GM19193 (cell line): ENCODE measurements around the gene C10orf53.

Experiments used
- POLR2A ChIP-seq: IDR thresholded peaks from 4 replicates; pipeline ENCODE4 v1.6.1; 2011; ENCODE audit not compliant: insufficient read depth, insufficient read length; ENCODE audit errors: extremely low read depth

C10orf53 gene

DNA sequence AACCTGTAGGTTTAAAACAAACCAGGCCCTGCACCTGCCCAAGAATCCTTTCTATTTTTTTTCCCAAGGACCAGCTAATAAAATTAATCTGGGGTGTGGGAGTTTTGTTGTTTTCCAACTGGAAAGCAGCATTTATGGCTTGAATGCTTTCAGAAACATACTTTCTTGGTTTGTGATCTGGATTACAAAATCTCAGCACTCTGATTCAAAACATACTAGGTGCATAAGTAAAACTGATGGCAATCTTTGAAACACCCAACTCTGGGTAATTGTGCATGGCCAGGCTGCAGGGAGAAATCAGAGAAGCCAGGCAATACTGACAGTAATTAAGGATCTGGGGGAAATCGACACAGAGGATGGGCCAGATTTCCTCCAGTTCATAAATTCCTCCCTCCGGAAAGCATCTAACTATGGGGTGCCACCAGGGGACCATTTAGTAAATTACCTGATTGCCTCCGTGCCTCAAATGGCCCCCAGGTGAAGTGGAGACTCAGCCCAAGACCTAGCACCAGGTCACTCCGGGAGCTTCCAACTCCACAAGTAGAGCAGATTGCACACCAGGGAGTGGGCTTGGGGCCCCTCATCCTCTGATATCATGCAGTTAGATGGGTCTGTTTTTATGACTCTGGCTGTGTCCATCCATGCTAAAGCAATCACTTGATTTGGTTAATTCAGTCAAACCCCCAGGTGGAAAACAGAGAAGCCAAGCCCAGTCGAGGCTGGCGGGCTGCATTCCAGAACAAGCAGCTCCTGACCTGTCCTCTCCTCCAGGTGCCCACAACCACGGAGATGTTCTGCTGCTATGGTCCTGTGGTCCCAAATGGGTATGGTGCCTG is 15.2 kb upstream of the C10orf53 start:
- TF ChIP-seq POLR2A: no peak

- no peak for TF ChIP-seq POLR2A
These were observed 14.6 kb upstream of the C10orf53 start for GRCh38 chr10:49664842-49665355.

DNA sequence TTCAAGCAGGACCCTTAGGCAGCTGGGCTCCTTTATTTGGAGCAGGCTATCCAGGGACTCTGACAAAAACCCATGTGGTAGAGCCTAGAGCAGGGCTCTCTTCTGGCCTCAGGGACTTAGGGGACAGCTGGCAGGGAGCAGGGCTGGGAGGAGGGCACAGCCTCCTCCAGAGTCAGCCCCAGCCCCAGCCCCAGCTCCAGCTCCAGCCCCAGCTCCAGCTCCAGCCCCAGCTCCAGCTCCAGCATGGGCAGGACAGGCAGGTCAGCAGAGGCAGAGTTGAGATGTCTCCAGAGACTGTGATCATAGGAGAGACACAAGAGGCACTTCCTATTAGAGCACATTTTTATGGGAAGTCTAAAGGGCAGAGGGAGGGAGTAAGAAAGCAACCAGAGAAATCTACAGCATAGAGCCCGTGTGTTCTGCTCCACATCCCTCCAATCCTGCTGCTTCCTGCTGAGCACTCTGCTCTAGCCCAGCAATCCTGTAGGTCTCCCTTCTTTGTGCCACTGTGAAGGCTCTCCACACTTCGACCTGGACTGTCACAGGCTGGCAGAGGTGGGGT is 13.3 kb upstream of the C10orf53 start:
- TF ChIP-seq POLR2A: no peak

GRCh38 chr10:49666685-49667084 is 12.8 kb upstream of the C10orf53 start:
- TF ChIP-seq POLR2A: no peak

DNA sequence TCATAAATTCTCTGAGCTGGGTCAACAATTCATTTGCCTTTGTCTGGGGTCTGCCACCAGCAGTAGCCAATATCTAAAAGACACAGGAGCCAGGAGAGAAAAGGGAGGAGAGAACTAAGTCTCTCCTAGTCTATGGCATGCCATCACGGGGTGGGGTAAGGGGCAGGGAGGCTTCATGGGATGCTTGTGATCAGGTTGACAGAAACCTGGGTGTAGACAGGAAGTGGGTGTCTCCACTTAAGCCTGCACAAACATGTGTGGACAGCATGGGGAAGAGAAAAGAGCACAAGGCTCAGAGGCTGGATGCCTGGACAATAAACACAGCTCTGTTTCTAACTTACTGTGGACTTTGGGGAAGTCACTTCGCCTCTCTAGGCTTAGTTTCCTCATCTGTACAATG is 11.5 kb upstream of the C10orf53 start:
- TF ChIP-seq POLR2A: no peak

GRCh38 chr10:49668684-49669083 is 10.8 kb upstream of the C10orf53 start:
- TF ChIP-seq POLR2A: no peak

DNA sequence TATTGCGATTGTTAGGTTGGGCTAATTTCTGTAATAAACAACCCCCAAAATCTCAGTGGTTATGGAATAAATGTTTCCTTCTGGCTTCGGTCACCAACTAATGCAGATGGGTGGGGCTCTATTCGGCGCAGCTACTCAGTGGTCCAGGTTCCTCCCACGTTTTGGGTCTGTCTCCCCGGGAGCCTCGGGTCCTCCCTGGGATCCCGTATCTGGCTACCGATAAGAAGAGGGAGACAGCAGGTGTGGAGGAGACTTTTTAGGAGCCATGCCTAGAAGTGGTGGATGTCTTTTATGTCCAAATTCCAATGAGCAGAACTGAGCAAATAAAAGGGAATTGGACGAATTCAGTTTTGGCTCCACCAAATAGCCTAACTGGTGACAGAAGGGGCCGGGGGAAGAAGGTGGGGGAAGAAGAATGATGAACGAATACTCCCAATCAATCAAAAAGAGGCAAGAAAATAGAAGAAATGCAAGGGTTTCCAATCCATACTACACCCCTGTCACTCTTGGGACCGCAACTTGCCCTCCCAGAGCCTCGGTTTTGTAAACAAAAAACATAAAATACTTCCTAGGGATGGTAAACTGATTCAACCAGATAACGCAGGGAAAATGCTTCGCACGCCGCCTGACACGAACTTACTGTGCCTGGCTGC is 498 bp upstream of the C10orf53 start:
- TF ChIP-seq POLR2A: no peak

GRCh38 chr10:49682879-49683278 is 3.4 kb downstream of the C10orf53 start:
- TF ChIP-seq POLR2A: no peak

DNA sequence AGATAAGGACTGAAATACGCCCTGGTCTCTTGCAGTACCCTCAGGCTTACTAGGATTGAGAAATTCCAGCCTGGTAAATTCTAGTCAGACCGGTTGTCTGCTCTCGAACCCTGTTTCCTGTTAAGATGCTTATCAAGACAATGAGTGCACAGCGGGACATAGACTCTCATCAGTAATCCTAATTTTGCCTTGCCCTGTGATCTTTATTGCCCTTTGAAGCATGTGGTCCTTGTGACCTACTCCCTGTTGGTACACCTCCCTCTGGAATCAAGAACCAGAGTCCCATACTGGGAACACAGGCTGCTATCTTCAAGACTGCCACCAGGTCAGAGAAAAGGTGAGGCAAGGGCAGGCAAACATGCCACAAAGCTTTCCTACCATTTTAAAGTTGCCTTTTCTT is 7.2 kb downstream of the C10orf53 start:
- TF ChIP-seq POLR2A: no peak

- TF ChIP-seq POLR2A: no peak
These were observed 8.9 kb downstream of the C10orf53 start for GRCh38 chr10:49688261-49688846.

DNA sequence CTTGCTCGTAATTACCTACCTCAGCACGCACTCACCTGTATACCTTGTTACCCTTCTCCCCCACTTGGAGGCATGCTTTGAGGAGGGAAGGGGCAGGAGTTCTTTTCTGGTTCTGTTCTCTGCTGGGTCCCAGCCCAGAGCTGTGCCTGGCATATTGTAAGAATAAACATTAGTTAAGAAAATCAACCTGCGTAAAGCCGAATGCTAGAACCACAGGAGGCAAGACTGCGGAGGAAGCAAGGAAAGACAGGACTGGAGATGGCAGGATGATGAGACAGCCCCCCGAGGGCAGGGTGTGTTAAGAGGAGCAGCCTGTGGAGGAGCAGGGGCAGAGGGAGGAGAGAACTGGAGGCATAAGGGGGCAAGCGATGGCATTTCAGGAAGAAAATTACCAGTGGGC is 9.5 kb downstream of the C10orf53 start:
- TF ChIP-seq POLR2A: no peak

DNA sequence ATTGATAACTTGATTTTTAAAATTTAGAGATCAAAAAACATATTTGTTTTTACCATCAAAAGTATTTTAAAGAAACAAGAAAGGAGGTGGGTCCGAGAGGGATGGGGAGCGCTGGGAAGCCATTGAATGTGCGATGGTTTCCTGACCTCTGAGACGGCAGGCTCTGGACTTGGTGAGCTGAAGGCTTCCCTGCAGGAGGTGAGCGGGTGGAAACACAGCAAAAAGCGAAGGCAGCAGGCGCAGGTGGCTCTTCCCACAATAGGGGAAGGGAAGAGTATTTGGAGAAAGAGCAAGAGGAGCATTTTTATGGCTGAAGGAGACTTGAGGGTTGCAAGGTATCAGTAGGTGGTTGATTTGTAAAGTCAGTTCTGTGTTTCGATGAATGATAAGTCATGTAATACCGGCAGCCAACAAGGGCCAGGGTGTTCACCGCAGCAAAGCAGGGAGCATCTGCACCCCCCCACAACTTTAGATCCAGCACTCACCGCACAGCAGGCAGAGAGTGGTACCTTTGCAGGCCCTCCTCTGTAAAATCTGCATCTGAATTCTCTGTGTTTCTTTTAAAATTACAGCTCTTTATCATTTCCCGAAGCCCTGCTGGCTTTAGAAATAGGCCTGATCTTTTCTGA is 10.5 kb downstream of the C10orf53 start:
- no peak for TF ChIP-seq POLR2A

DNA sequence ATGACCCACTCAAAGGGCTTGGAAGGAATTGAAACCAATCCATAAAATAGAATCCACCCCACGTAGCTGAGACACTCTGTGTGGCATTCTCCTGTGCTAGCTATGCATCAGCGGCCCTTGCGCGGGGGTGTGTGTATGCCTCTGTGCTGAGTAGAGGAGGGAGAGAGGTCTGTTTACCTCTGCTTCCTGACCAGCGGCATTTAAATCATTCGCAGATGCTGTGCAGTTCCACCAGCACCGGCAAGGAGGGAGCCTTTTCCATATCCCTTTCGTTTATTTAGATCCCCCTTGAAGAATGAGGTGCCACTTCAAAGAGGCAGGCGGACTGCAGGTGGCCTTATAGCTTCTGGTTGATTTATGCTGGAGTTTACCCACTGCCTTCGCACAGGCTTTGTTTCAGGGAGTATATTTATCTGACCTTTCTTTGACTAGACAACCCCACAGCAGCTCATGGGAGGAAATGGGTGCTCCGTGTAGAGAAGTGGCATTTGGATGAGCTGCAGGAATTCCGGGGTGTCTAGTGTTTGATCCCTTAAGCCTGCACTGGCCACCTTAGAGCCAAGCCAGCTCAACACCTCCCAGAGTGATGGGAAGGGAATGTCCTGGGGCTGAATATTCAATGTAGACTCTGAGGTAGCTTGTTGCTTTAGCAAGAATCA is 11.4 kb downstream of the C10orf53 start:
- TF ChIP-seq POLR2A: no peak

DNA sequence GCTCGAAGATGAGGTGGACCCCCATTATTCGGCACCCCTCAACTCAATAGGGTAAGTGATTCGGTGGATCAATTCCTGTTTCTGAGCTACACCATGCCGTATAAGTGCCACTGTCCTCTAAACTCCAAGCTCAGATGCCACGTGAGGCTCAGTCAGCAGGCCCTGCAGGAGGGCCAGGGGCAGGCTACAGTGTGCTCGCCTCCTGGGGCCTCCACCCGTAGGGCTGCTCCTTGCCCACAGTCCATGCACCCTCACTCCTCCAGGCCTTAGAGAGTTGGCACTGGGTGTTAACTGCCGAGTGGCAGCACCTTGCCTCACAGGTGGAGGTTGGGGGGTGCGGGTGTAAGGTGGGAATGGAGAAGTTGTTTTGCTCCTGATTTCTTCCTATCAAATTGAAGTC is 12.1 kb downstream of the C10orf53 start:
- TF ChIP-seq POLR2A: no peak
